Activated CD4-positive, alpha-beta T cell treated with anti-CD3 and anti-CD28 coated beads, Interleukin-10, Interleukin-2, amounts not matched to agents 100 ng/mL and 50 ng/mL, durations not matched to agents 16 hours and 8 hours (primary cell): ENCODE measurements around the gene GDPD5.

Experiments used
- DNase-seq: peaks from one replicate; pipeline ENCODE4 v3.0.0-alpha.2; 2020

GDPD5 gene

GRCh38 chr11:75557666-75558494 lies 32.1 kb upstream of the GDPD5 start:
- no peak for DNase-seq

- DNase-seq = no peak
Measured at GRCh38 chr11:75556275-75556674, 30.5 kb upstream of the GDPD5 start.

- no peak for DNase-seq
Measured at GRCh38 chr11:75555079-75555811, 29.5 kb upstream of the GDPD5 start.

- DNase-seq = no peak
Measured at GRCh38 chr11:75554258-75555022, 28.7 kb upstream of the GDPD5 start.

GRCh38 chr11:75553889-75554257 lies 28.1 kb upstream of the GDPD5 start:
- no peak for DNase-seq

GRCh38 chr11:75553182-75553581 lies 27.4 kb upstream of the GDPD5 start:
- no peak for DNase-seq

GRCh38 chr11:75549370-75549958 lies 23.7 kb upstream of the GDPD5 start:
- DNase-seq = peak; percentile 28

GRCh38 chr11:75548595-75549272 lies 23.0 kb upstream of the GDPD5 start:
- DNase-seq = no peak

GRCh38 chr11:75547617-75548058 lies 21.9 kb upstream of the GDPD5 start:
- DNase-seq = peak; percentile 43

GRCh38 chr11:75547177-75547576 lies 21.4 kb upstream of the GDPD5 start:
- no peak for DNase-seq

- DNase-seq = no peak
Measured at GRCh38 chr11:75543806-75544205, 18.1 kb upstream of the GDPD5 start.

- no peak for DNase-seq
Measured at GRCh38 chr11:75542088-75542438, 16.3 kb upstream of the GDPD5 start.

- DNase-seq = no peak
Measured at GRCh38 chr11:75541193-75542087, 15.7 kb upstream of the GDPD5 start.

GRCh38 chr11:75539459-75540334 lies 14.0 kb upstream of the GDPD5 start:
- no peak for DNase-seq

GRCh38 chr11:75538150-75538942 lies 12.6 kb upstream of the GDPD5 start:
- DNase-seq = no peak

- DNase-seq = no peak
Measured at GRCh38 chr11:75537740-75538139, 12.0 kb upstream of the GDPD5 start.

GRCh38 chr11:75536786-75537641 lies 11.3 kb upstream of the GDPD5 start:
- DNase-seq = peak; percentile 90

- no peak for DNase-seq
Measured at GRCh38 chr11:75535071-75535470, 9.3 kb upstream of the GDPD5 start.
